Measurements from ENCODE around the gene BMPR1A. TPM values are rescaled to one million over a fixed set of nuclear protein-coding genes. Genes with fewer than 3 reads are reported as not detected.

Gene BMPR1A
- total RNA-seq (2021; ENCODE audit: unreplicated experiment), result 42.6 TPM
- polyA plus RNA-seq (2012), result 10.5 and 13.5 TPM in 2 replicates
- Bru-seq, nascent RNA, result percentile 85 among the genes with signal in this experiment
- BruChase-seq, experiment 1, labeled RNA remaining after a 6-hour chase, result percentile 77 among the genes with signal in this experiment
- percentile 83 among the genes with signal in this experiment for BruChase-seq, experiment 2, labeled RNA remaining after a 2-hour chase
- long read RNA-seq, full-length matches to known transcripts, result 22 of 50 reads
- long read RNA-seq, partial matches to known transcripts, result 8 of 50 reads
- long read RNA-seq, other reads (novel, unspliced or antisense), result 20 of 50 reads

- H3K9me2 ChIP-seq (ENCODE audit: insufficient read depth), result no peaks in the 10 kb centered on the region
- peak within 1 kb of the TSS; percentile 79 to 81 for H3K4me3 ChIP-seq (replicated peaks in 1 of 2; ENCODE audit: low read depth in 1 of 2, low read length in 2 of 2)
- H3K9ac ChIP-seq (ENCODE audit: low read length), result peak within 1 kb of the TSS; percentile 93
- ChIA-PET RAD21 (ENCODE audit: low non-redundant PET in 1 of 2, low total read pairs in 2 of 2, uncharacterized antibody in 2 of 2, unreplicated experiment in 2 of 2) (interaction anchor here in 1 of 2 experiments (0.6 kb wide), 1 partner anchor 210 kb away, joined by 5 read pairs; no protein-coding TSS in a partner anchor), POLR2A (interaction anchor here (0.5 kb wide), 1 partner anchor 355 kb away, joined by 3 read pairs; no protein-coding TSS in a partner anchor), CTCF (interaction anchor here (1.3 to 1.4 kb wide), 2 partner anchors 14 to 143 kb away, joined by 4 read pairs; no protein-coding TSS in a partner anchor)
- no peak for TF ChIP-seq RAD21 (IDR thresholded peaks at IDR 0.05; ENCODE audit: low read depth)
- no peak for TF ChIP-seq ZNF274 (IDR thresholded peaks at IDR 0.05; ENCODE audit: low read depth, low read length)
- TF ChIP-seq CBX3 (IDR thresholded peaks at IDR 0.05; ENCODE audit: low read depth), result peak; percentile 6; the same call in 1 of the 2 replicates
- no peak for TF ChIP-seq MAX (IDR thresholded peaks at IDR 0.05)
- no peak for TF ChIP-seq ZBTB33 (IDR thresholded peaks at IDR 0.05; ENCODE audit: extremely low read depth, insufficient replicate concordance, low read length)
- TF ChIP-seq EZH2 (IDR thresholded peaks at IDR 0.05), result no peak
- TF ChIP-seq JUND (IDR thresholded peaks at IDR 0.05), result no peak
- TF ChIP-seq EZH2phosphoT487 (IDR thresholded peaks at IDR 0.05; ENCODE audit: borderline replicate concordance), result no peak
- no peak for TF ChIP-seq FOSL1 (IDR thresholded peaks at IDR 0.05; ENCODE audit: low read depth)
- no peak for TF ChIP-seq ELF1 (IDR thresholded peaks at IDR 0.05; ENCODE audit: borderline replicate concordance, low read depth)
- TF ChIP-seq ZFX (IDR thresholded peaks at IDR 0.05), result peak; percentile 95
- peak; percentile 34 for TF ChIP-seq SIN3A (IDR thresholded peaks at IDR 0.05; ENCODE audit: low read depth)
- no peaks in the 10 kb centered on the region for H3K9me3 ChIP-seq (ENCODE audit: control insufficient read depth in 1 of 2, insufficient read depth in 1 of 2, low read depth in 1 of 2, low read length in 2 of 2)
- no peak within 1 kb of the TSS for H2AFZ ChIP-seq (ENCODE audit: low read depth, low read length, poor library complexity, severe bottlenecking)
- peak; percentile 52 for ATAC-seq
- peak within 1 kb of the TSS; percentile 98 for H3K27ac ChIP-seq (ENCODE audit: low read depth, low read length)
- H4K20me1 ChIP-seq (ENCODE audit: insufficient read depth), result peaks cover 4% of the 10 kb centered on the region; the same call in 1 of the 2 replicates
- DNase-seq (ENCODE audit: low read depth, low spot score), result no peak
- peaks cover 19 to 27% of the 10 kb centered on the region in 2 experiments for H3K4me1 ChIP-seq (ENCODE audit: control insufficient read depth in 1 of 2, insufficient read depth in 2 of 2, low read length in 2 of 2)
- intact Hi-C loops (cut with micrococcal nuclease), result loop anchor here (1.0 to 5.0 kb wide), 2 partner anchors 46 to 234 kb away; partner anchors contain the start of gene WAPL
- H3K4me2 ChIP-seq (ENCODE audit: low read length), result peak within 1 kb of the TSS; percentile 81
- H3K36me3 ChIP-seq (ENCODE audit: control insufficient read depth in 1 of 2, insufficient read depth in 2 of 2, low read length in 2 of 2), result no peaks in the 10 kb centered on the region
- no TSS peak for BruUV-seq (replicated peaks)
- peaks cover 55% of the 10 kb centered on the region for H3K79me2 ChIP-seq (ENCODE audit: insufficient read depth, low read length)
- H3K27me3 ChIP-seq (ENCODE audit: insufficient read depth, low read length), result no peaks in the 10 kb centered on the region
These were observed at the start of gene BMPR1A for GRCh38 chr10:86756511-86757112. Gene BMPR1A (plus strand): TSS chr10:86756619. CDS start chr10:86876019, 119,400 bp downstream.
